GM19239 (cell line): ENCODE measurements around the gene HPCAL1.
A peak's percentile ranks its signal among the peaks of the same experiment; 100 is the strongest.

Source experiments
- DNase-seq: peaks from one replicate; pipeline ENCODE4 v3.0.0; 2011; ENCODE audit warnings: low spot score; ENCODE audit not compliant: insufficient read length
- FAIRE-seq: peaks from 2 replicates; lab custom pipeline; 2011; peaks lifted over from hg19 to GRCh38; lab: Jason Lieb, UNC

HPCAL1 gene

DNA sequence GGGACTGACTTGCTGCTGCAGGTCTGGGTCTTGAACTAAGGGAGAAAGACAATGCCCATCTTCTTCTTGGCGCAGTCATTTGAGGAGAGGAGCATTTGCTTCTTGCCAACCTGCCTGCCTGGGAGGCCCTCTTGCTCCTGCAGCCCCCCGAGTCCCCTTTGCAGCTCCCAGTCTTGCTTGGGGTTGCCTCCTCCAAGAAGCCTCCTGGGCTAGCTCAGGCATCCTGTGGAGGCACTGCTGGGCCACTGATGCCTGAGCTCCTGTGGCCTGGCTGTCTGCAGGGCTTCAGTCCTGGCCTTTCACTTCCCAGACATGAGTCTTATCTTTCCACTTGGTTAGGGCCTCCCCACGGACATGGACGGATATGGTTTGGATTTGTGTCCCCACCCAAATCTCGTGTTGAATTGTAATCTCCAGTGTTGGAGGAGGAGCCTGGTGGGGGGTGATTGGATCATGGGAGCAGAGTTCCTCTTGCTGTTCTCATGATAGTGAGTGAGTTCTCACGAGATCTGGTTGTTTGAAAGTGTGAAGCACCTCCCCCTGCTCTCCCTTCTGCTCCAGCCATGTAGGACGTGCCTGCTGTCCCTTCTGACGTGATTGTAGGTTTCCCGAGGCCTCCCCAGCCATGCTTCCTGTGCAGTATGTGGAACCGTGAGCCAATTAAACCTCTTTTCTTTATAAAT, 17.3 kb downstream of the HPCAL1 start:
- FAIRE-seq (no peak), DNase-seq (no peak)

GRCh38 chr2:10320575-10320931, 17.8 kb downstream of the HPCAL1 start:
- FAIRE-seq (no peak), DNase-seq (no peak)

DNA sequence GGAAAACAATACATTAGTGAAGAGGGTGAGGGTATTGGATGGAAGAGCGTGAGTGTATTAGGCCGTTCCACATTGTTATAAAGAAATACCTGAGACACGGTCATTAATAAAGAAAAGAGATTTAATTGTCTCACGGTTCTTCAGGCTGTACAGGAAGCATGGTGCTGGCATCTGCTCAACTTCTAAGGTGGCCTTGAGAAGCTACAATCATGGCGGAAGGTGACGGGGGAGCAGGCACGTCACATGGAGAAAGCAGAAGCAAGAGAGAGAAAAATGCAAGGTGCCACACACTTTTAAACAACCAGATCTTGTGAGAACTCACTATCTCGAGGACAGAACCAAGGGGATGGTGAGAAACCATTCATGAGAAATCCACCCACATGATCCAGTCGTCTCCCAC, 18.2 kb downstream of the HPCAL1 start:
- no peak for FAIRE-seq

DNA sequence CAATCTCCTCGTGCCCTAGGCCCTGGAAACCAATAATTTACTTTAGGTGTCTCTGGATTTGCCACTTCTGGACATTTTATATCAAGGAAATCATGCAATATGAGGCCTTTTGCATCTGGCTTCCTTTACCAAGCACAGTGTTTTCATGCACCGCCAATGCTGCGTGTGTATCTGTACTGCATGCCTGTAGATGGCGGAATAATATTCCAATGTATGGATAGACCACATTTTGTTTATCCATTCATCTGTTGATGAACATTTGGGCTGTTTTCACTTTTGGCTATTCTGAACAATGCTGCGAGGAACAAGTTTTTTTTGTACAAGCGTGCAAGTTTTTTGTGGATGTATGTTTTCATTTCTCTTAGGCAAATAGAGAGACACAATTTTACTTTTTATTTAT, 18.9 kb downstream of the HPCAL1 start:
- no peak for FAIRE-seq

More for the DNA sequence above, 18.2 kb downstream of the HPCAL1 start:
- DNase-seq = no peak

GRCh38 chr2:10322481-10322880, 19.8 kb downstream of the HPCAL1 start:
- DNase-seq (no peak), FAIRE-seq (no peak)

More for the DNA sequence above, 18.9 kb downstream of the HPCAL1 start:
- DNase-seq = no peak

GRCh38 chr2:10322973-10323372, 20.3 kb downstream of the HPCAL1 start:
- DNase-seq (no peak), FAIRE-seq (no peak)

GRCh38 chr2:10323535-10323934, 20.8 kb downstream of the HPCAL1 start:
- FAIRE-seq = no peak

GRCh38 chr2:10324095-10324832, 21.6 kb downstream of the HPCAL1 start:
- FAIRE-seq = no peak
- DNase-seq = no peak

More at GRCh38 chr2:10323535-10323934, 20.8 kb downstream of the HPCAL1 start:
- no peak for DNase-seq

- no peak for DNase-seq
- no peak for FAIRE-seq
These were observed 22.8 kb downstream of the HPCAL1 start for GRCh38 chr2:10325278-10326145.

- FAIRE-seq (no peak), DNase-seq (no peak)
These were observed 23.5 kb downstream of the HPCAL1 start for GRCh38 chr2:10326151-10326616.

DNA sequence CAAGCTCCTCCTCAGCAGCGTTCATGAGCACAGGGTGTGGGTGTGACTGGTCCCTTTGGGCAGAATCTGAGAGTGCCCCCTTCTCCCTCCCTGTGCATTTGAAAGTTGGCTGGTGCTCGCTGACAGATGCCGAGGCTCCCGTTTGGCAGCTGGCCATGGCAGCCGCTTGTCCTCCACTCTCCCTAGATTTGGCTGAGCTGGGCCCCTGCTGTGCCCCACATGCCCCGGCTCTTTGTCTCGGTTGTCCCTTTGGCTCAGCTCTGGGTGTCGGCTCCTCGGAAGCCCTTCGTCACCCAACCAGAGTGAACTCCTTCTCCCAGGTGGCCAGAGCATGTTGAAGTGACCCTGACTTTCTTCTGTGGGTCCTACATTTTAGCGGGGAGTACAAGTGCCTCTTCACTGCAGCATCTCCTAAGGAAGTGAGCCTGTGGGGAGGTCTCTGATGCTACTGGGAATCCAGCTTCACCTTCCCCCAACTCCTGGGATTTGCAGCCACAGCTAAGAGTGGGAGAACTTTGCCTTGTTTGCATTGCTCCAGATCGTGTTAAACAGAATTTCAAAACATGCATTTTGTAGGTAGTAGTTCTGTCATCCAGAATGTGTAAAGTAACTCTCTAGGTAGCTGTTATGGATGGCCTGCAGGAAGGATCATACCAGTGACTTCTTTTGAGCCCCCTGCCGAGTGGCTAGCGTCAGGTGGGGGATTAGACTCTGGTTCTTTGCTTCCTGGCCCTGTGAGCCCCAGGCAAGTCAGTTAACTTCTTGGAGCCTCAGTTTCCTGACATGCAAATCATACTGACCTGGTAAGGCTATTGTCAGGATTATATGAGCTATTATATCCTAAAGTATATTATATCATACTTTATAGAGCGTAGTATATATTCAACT, 24.2 kb downstream of the HPCAL1 start:
- DNase-seq (no peak), FAIRE-seq (no peak)

GRCh38 chr2:10327896-10328669, 25.4 kb downstream of the HPCAL1 start:
- DNase-seq (no peak), FAIRE-seq (no peak)

DNA sequence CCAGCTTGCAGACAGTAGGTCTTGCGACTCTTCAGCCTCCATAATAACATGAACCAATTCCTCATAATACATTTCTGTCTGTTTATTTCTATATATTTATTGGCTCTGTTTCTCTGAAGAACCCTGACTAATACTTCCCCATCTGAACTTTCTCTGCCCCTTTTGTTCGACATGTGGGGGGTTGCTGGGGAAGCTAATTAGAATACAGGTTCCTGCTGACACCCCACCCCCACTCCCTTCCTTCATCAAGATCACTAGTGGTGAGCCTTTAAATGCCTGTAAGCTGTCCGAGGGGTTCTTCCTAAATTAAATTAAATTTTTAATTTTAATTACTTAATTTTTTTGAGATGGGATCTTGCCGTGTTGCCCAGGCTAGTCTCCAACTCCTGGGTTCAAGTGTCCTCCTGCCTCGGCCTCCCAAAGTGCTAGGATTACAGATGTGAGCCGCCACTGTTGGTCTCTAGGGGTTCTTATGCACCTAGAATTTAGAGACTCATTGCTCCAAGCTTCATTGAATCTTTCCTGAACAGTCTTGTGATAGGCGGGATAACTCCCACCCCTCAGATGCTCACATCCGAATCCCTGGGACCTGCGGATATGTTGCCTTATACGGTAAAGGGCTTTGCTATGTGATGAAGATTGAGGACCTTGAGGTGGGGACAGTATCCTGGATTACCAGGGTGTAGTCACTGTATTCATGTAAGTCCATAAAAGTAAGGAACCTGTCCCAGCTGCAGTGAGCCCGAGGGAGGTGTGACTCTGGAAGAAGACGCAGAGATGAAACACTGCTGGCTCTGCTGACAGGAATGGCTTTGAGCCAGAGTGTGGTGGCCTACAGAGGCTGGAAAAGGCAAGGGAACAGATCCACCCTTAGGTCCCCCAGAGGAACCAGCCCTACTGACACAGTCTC, 26.2 kb downstream of the HPCAL1 start:
- FAIRE-seq (no peak), DNase-seq (no peak)

- FAIRE-seq (no peak), DNase-seq (no peak)
These were observed 26.8 kb downstream of the HPCAL1 start for GRCh38 chr2:10329580-10329879.

DNA sequence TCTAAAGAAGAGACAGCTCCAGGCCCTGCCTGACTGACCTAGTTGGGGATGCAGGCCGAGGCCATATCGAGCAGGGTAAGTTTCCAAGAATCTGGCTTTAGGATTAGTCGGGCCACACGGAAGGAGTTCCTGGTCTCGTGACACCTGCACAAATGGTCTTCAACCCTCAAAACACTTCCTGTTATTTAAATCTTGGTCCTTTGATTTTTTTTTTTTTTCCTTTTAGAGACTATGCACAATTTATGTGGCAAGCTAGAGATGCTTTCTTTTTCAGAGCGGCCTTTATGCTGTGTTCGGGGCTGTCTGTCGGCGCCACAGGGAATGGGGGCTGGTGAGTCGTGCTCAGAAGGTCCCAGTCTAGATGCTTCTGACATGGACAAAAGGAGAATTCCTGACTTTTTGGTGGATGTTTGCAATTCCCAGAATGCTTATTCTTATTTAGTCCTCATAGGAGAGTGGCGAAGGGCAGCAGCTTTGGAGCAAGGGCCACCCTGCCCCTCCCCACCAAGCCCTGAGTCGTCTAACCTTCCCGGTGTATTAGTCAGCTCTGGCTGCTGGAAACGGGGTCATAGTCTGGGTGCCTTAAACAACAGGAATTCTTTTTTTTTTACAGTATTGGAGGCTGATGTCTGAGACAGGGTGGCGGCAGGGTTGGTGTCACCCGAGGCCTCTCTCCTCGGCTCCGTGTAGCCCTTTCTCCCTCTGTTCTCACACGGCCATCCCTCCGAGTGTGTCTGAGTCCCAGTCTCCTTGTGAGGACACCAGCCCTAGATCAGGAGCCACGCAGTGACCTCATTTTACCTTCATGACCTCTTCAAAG, 27.4 kb downstream of the HPCAL1 start:
- DNase-seq = no peak
- FAIRE-seq = peak; percentile 65

GRCh38 chr2:10330700-10331026, 28.0 kb downstream of the HPCAL1 start:
- DNase-seq = no peak
- FAIRE-seq = no peak

- DNase-seq (peak; percentile 62), FAIRE-seq (no peak)
These were observed 28.5 kb downstream of the HPCAL1 start for GRCh38 chr2:10331027-10331701.
